NCI-H446 (cell line): ENCODE data around the gene SRPK3.

Experiments used
- DNase-seq, 2 experiments: peaks; one replicate each; lab custom pipeline; 2025; lab: John Stamatoyannopoulos, UW

SRPK3 gene

DNA sequence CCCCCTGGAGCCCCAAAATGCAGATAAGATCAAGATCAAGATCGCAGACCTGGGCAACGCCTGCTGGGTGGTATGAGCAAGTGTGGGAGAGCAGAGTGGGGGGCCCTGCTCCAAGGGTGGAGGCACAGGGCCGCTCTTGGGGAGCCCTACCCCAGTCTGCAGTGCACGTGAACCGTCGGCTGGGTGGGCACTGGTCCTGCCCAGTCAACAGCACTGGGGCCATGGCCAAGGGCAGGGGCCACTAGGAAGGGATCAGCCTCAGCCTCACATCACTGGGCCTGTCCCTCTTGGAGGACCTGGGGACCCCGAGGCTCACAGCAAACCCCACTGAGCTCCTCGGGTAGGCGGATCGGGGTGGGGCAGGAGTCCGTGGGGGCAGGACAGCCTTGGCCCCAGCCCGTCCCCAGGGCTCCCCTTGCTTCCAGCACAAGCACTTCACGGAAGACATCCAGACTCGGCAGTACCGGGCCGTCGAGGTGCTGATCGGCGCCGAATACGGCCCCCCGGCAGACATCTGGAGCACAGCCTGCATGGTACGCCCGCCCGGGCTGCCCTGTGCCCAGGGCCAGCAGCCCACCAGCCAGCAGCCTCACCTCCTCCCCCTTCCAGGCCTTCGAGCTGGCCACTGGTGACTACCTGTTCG is 3.6 kb downstream of the SRPK3 start:
- DNase-seq: no peak

DNA sequence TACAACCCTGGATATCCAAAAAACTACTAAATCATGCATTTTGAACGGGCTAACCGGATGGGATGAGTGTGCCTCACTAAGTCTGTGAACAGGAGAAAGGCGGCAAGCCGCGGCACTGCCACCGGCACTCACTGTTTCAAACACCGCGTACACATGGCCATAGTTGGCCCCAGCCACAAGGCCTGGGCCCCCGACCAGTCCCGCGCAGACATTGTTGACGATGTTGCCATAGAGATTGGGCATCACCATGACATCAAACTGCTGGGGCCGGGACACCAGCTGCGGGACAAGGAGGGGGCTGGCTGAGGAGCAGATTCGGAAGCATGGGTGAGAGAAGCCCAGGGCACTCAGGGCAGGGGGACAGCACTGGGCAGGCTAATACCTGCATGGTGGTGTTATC is 5.8 kb downstream of the SRPK3 start:
- DNase-seq: no peak

DNA sequence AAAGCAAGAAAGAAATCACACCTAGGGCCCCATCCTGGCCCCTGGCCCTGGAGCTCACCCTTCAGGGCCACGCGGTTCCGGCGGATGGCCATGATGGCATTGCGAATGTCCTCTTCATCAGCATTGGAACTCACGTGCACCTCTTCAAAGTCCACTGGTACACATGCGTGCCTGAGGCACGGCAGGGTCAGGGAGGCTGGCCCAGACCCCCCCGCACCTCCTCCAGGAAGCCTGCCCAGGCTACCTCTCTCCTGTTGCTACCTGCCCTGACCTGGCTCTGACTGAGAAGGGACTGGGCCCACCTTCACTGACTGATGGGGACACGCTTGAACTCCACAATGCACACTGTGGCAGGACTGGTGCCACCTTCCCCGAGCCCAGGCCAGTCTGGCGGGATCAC is 8.8 kb downstream of the SRPK3 start:
- no peak for DNase-seq

GRCh38 chrX:153791104-153791852 is 10.4 kb downstream of the SRPK3 start:
- DNase-seq: no peak

- peak in 1 of 2 experiments; percentile 9 for DNase-seq
These were observed 11.5 kb downstream of the SRPK3 start for GRCh38 chrX:153792368-153792767.

GRCh38 chrX:153793291-153793690 is 12.4 kb downstream of the SRPK3 start:
- no peak for DNase-seq

GRCh38 chrX:153794018-153794896 is 13.4 kb downstream of the SRPK3 start, which contains the start of the genes IDH3G and SSR4:
Gene IDH3G (minus strand): TSS chrX:153794375. CDS start chrX:153794326, 49 bp downstream.
Gene SSR4 (plus strand): TSS chrX:153794668. CDS start chrX:153794688, 20 bp downstream.
- DNase-seq: peak; percentile 85 to 97

DNA sequence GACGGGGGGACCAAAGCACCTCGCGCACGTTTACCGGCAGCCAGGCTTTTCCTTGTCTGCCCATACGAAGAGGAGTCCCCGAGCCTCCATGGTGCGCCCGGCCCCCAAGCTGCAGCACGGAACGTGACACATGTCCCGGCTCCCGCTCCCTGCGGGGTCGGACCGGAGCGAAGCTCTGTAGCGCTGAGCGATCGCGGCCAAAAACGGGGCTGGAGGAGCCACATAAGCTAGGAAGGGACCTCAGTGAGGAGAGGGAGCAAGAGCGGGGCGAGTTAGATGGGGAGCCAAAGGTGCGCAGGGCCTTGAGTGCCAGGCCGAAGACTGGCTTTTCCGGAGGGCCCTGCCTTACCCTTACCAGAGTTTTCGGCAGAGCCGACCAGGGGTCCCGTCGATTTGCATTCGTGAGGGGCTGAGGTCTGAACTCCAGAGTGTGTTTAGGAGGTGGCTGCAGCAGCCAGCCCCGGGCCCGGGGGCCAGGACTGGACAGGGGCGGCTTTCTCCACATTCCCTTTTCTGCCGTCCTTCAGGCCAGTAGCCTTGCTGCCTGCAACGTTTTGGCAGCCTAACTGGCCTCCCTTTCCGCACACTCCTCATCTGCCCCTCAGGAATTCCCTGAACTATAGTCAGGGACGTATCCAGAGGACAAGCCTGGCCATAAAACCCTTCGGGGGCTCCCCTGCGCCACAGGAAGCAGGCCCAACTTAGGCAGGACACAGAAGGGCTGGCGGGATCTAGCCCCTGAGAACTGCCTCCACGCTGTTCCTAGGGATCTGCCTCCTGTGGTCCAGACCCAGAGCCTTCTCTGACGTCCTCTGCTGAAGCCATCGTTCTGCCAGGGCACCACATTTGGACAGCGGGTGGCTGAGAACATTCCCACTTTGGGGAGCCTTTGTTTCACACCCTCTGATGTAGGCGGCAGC is 14.3 kb downstream of the SRPK3 start:
- DNase-seq: no peak

DNA sequence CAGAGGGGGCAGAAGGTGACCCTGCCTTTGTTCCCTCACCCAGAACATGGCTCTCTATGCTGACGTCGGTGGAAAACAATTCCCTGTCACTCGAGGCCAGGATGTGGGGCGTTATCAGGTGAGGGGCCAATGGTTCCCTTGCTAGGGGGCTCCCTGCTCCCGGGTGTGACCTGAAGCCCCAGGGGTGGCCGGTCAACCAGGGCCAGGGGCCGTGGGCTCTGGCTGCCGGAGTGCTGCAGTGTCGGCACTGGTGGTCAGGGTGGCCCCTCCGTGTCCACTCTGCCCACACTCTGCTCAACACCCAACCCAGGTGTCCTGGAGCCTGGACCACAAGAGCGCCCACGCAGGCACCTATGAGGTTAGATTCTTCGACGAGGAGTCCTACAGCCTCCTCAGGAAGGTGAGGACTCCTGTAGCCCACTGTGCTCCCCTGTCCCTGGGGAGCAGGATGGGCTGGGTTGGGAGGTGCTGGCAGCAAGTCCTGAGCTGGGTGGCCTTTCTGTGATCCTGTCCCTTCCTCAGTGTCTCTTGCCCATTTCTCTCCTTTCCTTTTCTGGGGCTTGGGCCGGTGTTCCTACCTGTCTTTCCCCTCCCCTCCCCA is 16.7 kb downstream of the SRPK3 start:
- no peak for DNase-seq

DNA sequence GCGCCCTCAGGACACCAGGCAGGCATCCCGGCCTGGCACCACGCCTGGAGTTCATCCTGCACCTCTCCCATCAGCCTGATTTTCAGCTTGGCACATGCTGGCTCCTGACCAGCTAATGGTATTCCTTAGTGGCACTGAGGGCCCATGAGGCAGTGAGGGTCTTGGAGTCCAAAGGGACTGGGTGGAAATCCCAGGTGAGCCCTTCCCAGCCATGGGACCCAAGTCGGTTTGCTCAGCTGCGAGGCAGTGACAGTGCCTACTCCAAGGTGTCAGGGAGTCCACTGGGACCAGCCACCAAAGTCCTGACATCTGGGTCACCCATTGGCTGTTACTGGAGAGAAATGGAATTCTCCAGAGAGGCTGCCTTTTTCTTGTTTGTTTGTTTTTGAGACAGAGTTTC is 18.5 kb downstream of the SRPK3 start:
- DNase-seq: no peak

GRCh38 chrX:153800177-153800722 is 19.4 kb downstream of the SRPK3 start:
- DNase-seq: peak; percentile 6 to 20

- DNase-seq: no peak
These were observed 19.9 kb downstream of the SRPK3 start for GRCh38 chrX:153800746-153801145.

DNA sequence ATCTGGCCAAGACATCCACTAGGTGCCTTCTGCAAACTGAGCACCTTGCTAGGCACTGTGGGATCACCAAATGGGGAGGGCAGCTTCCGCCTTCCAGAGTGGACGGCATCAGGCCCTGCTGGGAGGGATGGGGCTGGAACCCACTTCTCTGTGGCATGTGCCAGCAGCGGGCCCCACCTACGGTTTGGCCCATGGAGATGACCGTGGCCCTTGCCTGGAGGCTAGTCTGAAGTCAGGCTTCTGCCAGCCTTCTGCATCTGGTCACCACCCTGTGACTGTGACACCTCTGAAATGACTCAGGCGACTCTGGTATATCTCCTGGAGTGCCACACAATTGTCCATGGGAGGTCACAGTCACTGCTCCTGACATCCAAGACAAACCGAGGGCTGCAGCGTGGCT is 20.8 kb downstream of the SRPK3 start:
- no peak for DNase-seq

- no peak for DNase-seq
These were observed 21.7 kb downstream of the SRPK3 start for GRCh38 chrX:153802513-153803045.

GRCh38 chrX:153803211-153804099 is 22.6 kb downstream of the SRPK3 start:
- no peak for DNase-seq

- DNase-seq: no peak
These were observed 23.3 kb downstream of the SRPK3 start for GRCh38 chrX:153804100-153804595.

GRCh38 chrX:153804621-153805020 is 23.8 kb downstream of the SRPK3 start:
- DNase-seq: no peak

GRCh38 chrX:153805436-153805835 is 24.6 kb downstream of the SRPK3 start:
- no peak for DNase-seq

- DNase-seq: no peak
These were observed 26.2 kb downstream of the SRPK3 start for GRCh38 chrX:153806999-153807575.
